Measurements from ENCODE around the gene MRPL47. TPM values are rescaled to one million over a fixed set of nuclear protein-coding genes. Genes with fewer than 3 reads are reported as not detected.

MRPL47 gene
- total and polyA plus RNA-seq, 9 of the 15 experiments (the other 6 are each of a cell fraction or from before 2014, with no cell fraction given), result 101 to 437 (median 141) TPM

- TF ChIP-seq, protein P1, sequence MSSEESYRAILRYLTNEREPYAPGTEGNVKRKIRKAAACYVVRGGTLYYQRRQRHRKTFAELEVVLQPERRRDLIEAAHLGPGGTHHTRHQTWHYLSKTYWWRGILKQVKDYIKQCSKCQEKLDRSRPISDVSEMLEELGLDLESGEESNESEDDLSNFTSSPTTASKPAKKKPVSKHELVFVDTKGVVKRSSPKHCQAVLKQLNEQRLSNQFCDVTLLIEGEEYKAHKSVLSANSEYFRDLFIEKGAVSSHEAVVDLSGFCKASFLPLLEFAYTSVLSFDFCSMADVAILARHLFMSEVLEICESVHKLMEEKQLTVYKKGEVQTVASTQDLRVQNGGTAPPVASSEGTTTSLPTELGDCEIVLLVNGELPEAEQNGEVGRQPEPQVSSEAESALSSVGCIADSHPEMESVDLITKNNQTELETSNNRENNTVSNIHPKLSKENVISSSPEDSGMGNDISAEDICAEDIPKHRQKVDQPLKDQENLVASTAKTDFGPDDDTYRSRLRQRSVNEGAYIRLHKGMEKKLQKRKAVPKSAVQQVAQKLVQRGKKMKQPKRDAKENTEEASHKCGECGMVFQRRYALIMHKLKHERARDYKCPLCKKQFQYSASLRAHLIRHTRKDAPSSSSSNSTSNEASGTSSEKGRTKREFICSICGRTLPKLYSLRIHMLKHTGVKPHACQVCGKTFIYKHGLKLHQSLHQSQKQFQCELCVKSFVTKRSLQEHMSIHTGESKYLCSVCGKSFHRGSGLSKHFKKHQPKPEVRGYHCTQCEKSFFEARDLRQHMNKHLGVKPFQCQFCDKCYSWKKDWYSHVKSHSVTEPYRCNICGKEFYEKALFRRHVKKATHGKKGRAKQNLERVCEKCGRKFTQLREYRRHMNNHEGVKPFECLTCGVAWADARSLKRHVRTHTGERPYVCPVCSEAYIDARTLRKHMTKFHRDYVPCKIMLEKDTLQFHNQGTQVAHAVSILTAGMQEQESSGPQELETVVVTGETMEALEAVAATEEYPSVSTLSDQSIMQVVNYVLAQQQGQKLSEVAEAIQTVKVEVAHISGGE (CRISPR knock-in tag; IDR thresholded peaks at IDR 0.05), result 0 out of 6 replicates have a peak, but pooled peaks of 1 of the 3 experiments have one; percentile 21
- TF ChIP-seq, protein P2, sequence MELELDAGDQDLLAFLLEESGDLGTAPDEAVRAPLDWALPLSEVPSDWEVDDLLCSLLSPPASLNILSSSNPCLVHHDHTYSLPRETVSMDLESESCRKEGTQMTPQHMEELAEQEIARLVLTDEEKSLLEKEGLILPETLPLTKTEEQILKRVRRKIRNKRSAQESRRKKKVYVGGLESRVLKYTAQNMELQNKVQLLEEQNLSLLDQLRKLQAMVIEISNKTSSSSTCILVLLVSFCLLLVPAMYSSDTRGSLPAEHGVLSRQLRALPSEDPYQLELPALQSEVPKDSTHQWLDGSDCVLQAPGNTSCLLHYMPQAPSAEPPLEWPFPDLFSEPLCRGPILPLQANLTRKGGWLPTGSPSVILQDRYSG (tag; conservative IDR thresholded peaks at IDR 0.05; ENCODE audit: low read depth), result no peak
- TF ChIP-seq ZNF561 (CRISPR knock-in tag; conservative IDR thresholded peaks at IDR 0.05), result no peak
- TF ChIP-seq CAMTA2 (CRISPR knock-in tag; conservative IDR thresholded peaks at IDR 0.05), result no peak
- no peak for TF ChIP-seq HEY1 (CRISPR knock-in tag; IDR thresholded peaks at IDR 0.05; ENCODE audit: borderline replicate concordance)
- peak; percentile 80 for TF ChIP-seq POLR2G (IDR thresholded peaks at IDR 0.05; ENCODE audit: low read depth, low read length)
- TF ChIP-seq HIVEP1 (CRISPR knock-in tag; IDR thresholded peaks at IDR 0.05), result no peak
- TF ChIP-seq ZNF512 (tag; IDR thresholded peaks at IDR 0.05), result no peak
- TF ChIP-seq ZSCAN32 (CRISPR knock-in tag; IDR thresholded peaks at IDR 0.05), result no peak
- TF ChIP-seq NBN (IDR thresholded peaks at IDR 0.05; ENCODE audit: low read depth), result no peak
- no peak for TF ChIP-seq TARDBP (IDR thresholded peaks at IDR 0.05)
- TF ChIP-seq MXI1 (IDR thresholded peaks at IDR 0.05; ENCODE audit: low read depth, low read length), result peak; percentile 24; the same call in 1 of the 2 replicates
- no peak for TF ChIP-seq TEAD4 (IDR thresholded peaks at IDR 0.05; ENCODE audit: low read length)
- no peak for TF ChIP-seq TEAD4 (CRISPR knock-in tag; IDR thresholded peaks at IDR 0.05; ENCODE audit: borderline replicate concordance)
- no peak for TF ChIP-seq BRD4 (IDR thresholded peaks at IDR 0.05)
- TF ChIP-seq PTRF (tag; IDR thresholded peaks at IDR 0.05), result no peak
- no peak for TF ChIP-seq ZNF347 (CRISPR knock-in tag; IDR thresholded peaks at IDR 0.05; ENCODE audit: low read depth)
- TF ChIP-seq NFYB (IDR thresholded peaks at IDR 0.05; ENCODE audit: extremely low read depth, insufficient read length), result no peak
- TF ChIP-seq SMAD3 (CRISPR knock-in tag; conservative IDR thresholded peaks at IDR 0.05), result no peak
- TF ChIP-seq NONO (IDR thresholded peaks at IDR 0.05; ENCODE audit: low read depth in 2 of 2, low read length in 1 of 2), result no peak
- TF ChIP-seq, protein P3, sequence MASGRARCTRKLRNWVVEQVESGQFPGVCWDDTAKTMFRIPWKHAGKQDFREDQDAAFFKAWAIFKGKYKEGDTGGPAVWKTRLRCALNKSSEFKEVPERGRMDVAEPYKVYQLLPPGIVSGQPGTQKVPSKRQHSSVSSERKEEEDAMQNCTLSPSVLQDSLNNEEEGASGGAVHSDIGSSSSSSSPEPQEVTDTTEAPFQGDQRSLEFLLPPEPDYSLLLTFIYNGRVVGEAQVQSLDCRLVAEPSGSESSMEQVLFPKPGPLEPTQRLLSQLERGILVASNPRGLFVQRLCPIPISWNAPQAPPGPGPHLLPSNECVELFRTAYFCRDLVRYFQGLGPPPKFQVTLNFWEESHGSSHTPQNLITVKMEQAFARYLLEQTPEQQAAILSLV (tag; IDR thresholded peaks at IDR 0.05), result no peak
Observed at GRCh38 chr3:179563271-179563783, 41.1 kb downstream of the MRPL47 start (continued).
